SK-N-SH (cell line): ENCODE data around the gene GALNTL6. TPM values are rescaled to one million over a fixed set of nuclear protein-coding genes. Genes with fewer than 3 reads are reported as not detected.

Experiments
- CTCF ChIA-PET: fragments of 300-600, 350-600 bp; formaldehyde crosslinking; extraction: SDS; loops from one replicate; lab custom pipeline; 2021; lab: Yijun Ruan, JAX
- POLR2A ChIA-PET: fragments of 350-600 bp; sonication (Branson Sonifier 250); formaldehyde crosslinking; extraction: SDS; loops from one replicate; lab custom pipeline; 2020; ENCODE audit warnings: antibody characterized with exemption, inconsistent platforms; lab: Yijun Ruan, JAX
- DNase-seq: peaks from one replicate; pipeline ENCODE4 v3.0.0; 2012
- H2AFZ ChIP-seq: fragments of 200-600 bp; sonication (generic); 2 replicates; pipeline ENCODE4 v1.8.1; 2016; ENCODE audit warnings: antibody characterized with exemption, mild to moderate bottlenecking, low read depth
- H3F3A ChIP-seq: fragments of 200-600 bp; sonication (generic); replicated peaks from 2 replicates; pipeline ENCODE3; 2016; ENCODE audit warnings: antibody characterized with exemption, mild to moderate bottlenecking; ENCODE audit not compliant: insufficient read depth
- H3K27ac ChIP-seq, 2 experiments: fragments of 200-500 bp in 1 of 2; fragments of 200-600 bp in 1 of 2; sonication (Bioruptor generic) in 1 of 2; sonication (generic), shearing (Covaris generic) in 1 of 2; 2 replicates each; pipeline versions ENCODE4 v1.5.1 to v1.6.1; 2014 to 2016; ENCODE audit warnings: low read depth in 2 of 2, inconsistent platforms in 1 of 2, low read length in 1 of 2, mild to moderate bottlenecking in 1 of 2, mixed read lengths in 1 of 2
- H3K27me3 ChIP-seq: fragments of 200-600 bp; sonication (generic), shearing (Covaris generic); 2 replicates; pipeline ENCODE4 v1.6.1; 2016; ENCODE audit warnings: mixed run types; ENCODE audit not compliant: insufficient read depth
- H3K36me3 ChIP-seq, 2 experiments: fragments of 200-500 bp in 1 of 2; fragments of 200-600 bp in 1 of 2; sonication (Bioruptor generic) in 1 of 2; sonication (generic) in 1 of 2; replicated peaks in 1 of 2; 2 replicates each; pipeline versions ENCODE3 to v1.5.1; 2014 to 2016; ENCODE audit warnings: low read length in 1 of 2, mild to moderate bottlenecking in 1 of 2; ENCODE audit not compliant: insufficient read depth in 2 of 2, control insufficient read depth in 1 of 2
- H3K4me1 ChIP-seq, 2 experiments: fragments of 200-500 bp in 1 of 2; fragments of 200-600 bp in 1 of 2; sonication (Bioruptor generic) in 1 of 2; sonication (generic), shearing (Covaris generic) in 1 of 2; 2 replicates each; pipeline versions ENCODE4 v1.5.1 to v1.6.1; 2014 to 2016; ENCODE audit warnings: low read depth in 1 of 2, low read length in 1 of 2, mixed run types in 1 of 2; ENCODE audit not compliant: insufficient read depth in 2 of 2, control insufficient read depth in 1 of 2
- H3K4me2 ChIP-seq: fragments of 200-600 bp; sonication (generic), shearing (Covaris generic); 2 replicates; pipeline ENCODE4 v1.6.1; 2017; ENCODE audit warnings: mixed run types
- H3K4me3 ChIP-seq, 2 experiments: fragments of 200-500 bp in 1 of 2; fragments of 200-600 bp in 1 of 2; sonication (Bioruptor generic) in 1 of 2; sonication (generic), shearing (Covaris generic) in 1 of 2; 2 replicates each; pipeline versions ENCODE4 v1.5.1 to v1.8.1; 2014 to 2016; ENCODE audit warnings: low read depth in 2 of 2, inconsistent platforms in 1 of 2, low read length in 1 of 2, mild to moderate bottlenecking in 1 of 2, mixed read lengths in 1 of 2, moderate library complexity in 1 of 2
- H3K79me2 ChIP-seq: fragments of 200-600 bp; sonication (generic); 2 replicates; pipeline ENCODE4 v1.8.1; 2017; ENCODE audit warnings: mild to moderate bottlenecking; ENCODE audit not compliant: insufficient read depth
- H3K9ac ChIP-seq: fragments of 200-600 bp; sonication (generic); 2 replicates; pipeline ENCODE4 v1.6.1; 2017; ENCODE audit warnings: mixed run types
- H3K9me2 ChIP-seq: fragments of 200-600 bp; sonication (generic); 2 replicates; pipeline ENCODE4 v1.6.1; 2017; ENCODE audit warnings: mixed run types
- H3K9me3 ChIP-seq: fragments of 200-600 bp; sonication (generic); 2 replicates; pipeline ENCODE4 v1.6.1; 2017; ENCODE audit warnings: mixed run types, mild to moderate bottlenecking, moderate library complexity
- H4K20me1 ChIP-seq: fragments of 200-600 bp; sonication (generic); 2 replicates; pipeline ENCODE4 v1.6.1; 2017; ENCODE audit warnings: mild to moderate bottlenecking, mixed run types; ENCODE audit not compliant: insufficient read depth
- CHD2 ChIP-seq: fragments of 150-350 bp; IDR thresholded peaks from 2 replicates; pipeline ENCODE4 v1.6.1; 2018; ENCODE audit warnings: low read length; ENCODE audit not compliant: partially characterized antibody
- EP300 ChIP-seq, 2 experiments: IDR thresholded peaks; 2 replicates each; pipeline versions ENCODE4 v1.4.0 to v1.6.1; 2012; ENCODE audit warnings: borderline replicate concordance in 1 of 2, low read depth in 1 of 2, low read length in 1 of 2
- FOSL2 ChIP-seq: IDR thresholded peaks from 2 replicates; pipeline ENCODE4 v1.4.0; 2012; ENCODE audit warnings: low read depth, mild to moderate bottlenecking, moderate library complexity, borderline replicate concordance
- JUND ChIP-seq: IDR thresholded peaks from 2 replicates; pipeline ENCODE4 v1.4.0; 2012
- MAX ChIP-seq: IDR thresholded peaks from 2 replicates; pipeline ENCODE4 v1.4.0; 2012; ENCODE audit warnings: low read depth
- MEF2A ChIP-seq: IDR thresholded peaks from 2 replicates; pipeline ENCODE4 v1.4.0; 2012; ENCODE audit warnings: low read depth, borderline replicate concordance
- MXI1 ChIP-seq: IDR thresholded peaks from 2 replicates; pipeline ENCODE4 v1.6.1; 2012; ENCODE audit warnings: mild to moderate bottlenecking, low read depth, low read length, improper control_type of control experiment
- NFIC ChIP-seq: IDR thresholded peaks from 2 replicates; pipeline ENCODE4 v1.4.0; 2012; ENCODE audit warnings: borderline replicate concordance
- NRF1 ChIP-seq: IDR thresholded peaks from 2 replicates; pipeline ENCODE4 v1.6.1; 2012; ENCODE audit warnings: low read depth, mild to moderate bottlenecking, low read length
- RAD21 ChIP-seq: IDR thresholded peaks from 2 replicates; pipeline ENCODE4 v1.6.1; 2012; ENCODE audit warnings: mild to moderate bottlenecking, low read length
- RCOR1 ChIP-seq: fragments of 150-350 bp; IDR thresholded peaks from 2 replicates; pipeline ENCODE4 v1.6.1; 2017; ENCODE audit warnings: antibody characterized with exemption, low read length
- SIN3A ChIP-seq: IDR thresholded peaks from 2 replicates; pipeline ENCODE4 v1.6.1; 2012; ENCODE audit warnings: low read depth, mild to moderate bottlenecking, low read length, moderate library complexity, borderline replicate concordance
- SMC3 ChIP-seq: IDR thresholded peaks from 2 replicates; pipeline ENCODE4 v1.6.1; 2012; ENCODE audit warnings: low read depth, low read length, improper control_type of control experiment
- TEAD4 ChIP-seq: IDR thresholded peaks from 2 replicates; pipeline ENCODE4 v1.4.0; 2012; ENCODE audit warnings: mild to moderate bottlenecking, borderline replicate concordance; ENCODE audit not compliant: insufficient read depth
- USF1 ChIP-seq: IDR thresholded peaks from 2 replicates; pipeline ENCODE4 v1.4.0; 2012; ENCODE audit warnings: low read depth, borderline replicate concordance
- USF2 ChIP-seq: fragments of 150-350 bp; IDR thresholded peaks from 2 replicates; pipeline ENCODE4 v1.6.1; 2017; ENCODE audit warnings: antibody characterized with exemption, low read length, low read depth, borderline replicate concordance
- WGBS: methylation state at CpG from one replicate; pipeline ENCODE4 v1.1.6; 2017; ENCODE audit warnings: low lambda C conversion rate; 5-methylcytosine and 5-hydroxymethylcytosine counted together
- polyA plus RNA-seq, 3 experiments: library from polyadenylated mRNA; depleted of rRNA; stranded (reverse); fragments of >200 nt; gene quantifications; 2 replicates each; pipeline ENCODE4 v1.2.3, GENCODE V29; 2012
- TF ChIP-seq, protein P1 (sequence below): IDR thresholded peaks from 2 replicates; pipeline ENCODE4; 2012

Gene GALNTL6
- polyA plus RNA-seq, 1 of the 3 experiments (the other 2 are of a cell fraction): 0.07 TPM

- H3F3A ChIP-seq: no peaks in the 10 kb centered on the region
- WGBS: 40% methylated on average over 2 of the region's 2 CpGs
- H3K9ac ChIP-seq: no peak overlapping the region
- no peaks in the 10 kb centered on the region for H3K9me3 ChIP-seq
- H3K4me2 ChIP-seq: no peak overlapping the region
- peaks cover 4% of the 10 kb centered on the region; the same call in 1 of the 2 replicates for H3K27me3 ChIP-seq
- no peak overlapping the region for H3K27ac ChIP-seq
- H4K20me1 ChIP-seq: no peaks in the 10 kb centered on the region
- TF ChIP-seq USF1 (no peak), RCOR1 (no peak), JUND (no peak), CHD2 (no peak), NFIC (no peak), TEAD4 (no peak), MAX (no peak), MEF2A (no peak)
- TF ChIP-seq, protein P1, sequence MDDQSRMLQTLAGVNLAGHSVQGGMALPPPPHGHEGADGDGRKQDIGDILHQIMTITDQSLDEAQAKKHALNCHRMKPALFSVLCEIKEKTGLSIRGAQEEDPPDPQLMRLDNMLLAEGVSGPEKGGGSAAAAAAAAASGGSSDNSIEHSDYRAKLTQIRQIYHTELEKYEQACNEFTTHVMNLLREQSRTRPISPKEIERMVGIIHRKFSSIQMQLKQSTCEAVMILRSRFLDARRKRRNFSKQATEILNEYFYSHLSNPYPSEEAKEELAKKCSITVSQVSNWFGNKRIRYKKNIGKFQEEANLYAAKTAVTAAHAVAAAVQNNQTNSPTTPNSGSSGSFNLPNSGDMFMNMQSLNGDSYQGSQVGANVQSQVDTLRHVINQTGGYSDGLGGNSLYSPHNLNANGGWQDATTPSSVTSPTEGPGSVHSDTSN: no peak
- DNase-seq: no peak
- H3K4me1 ChIP-seq: no peaks in the 10 kb centered on the region
- H3K9me2 ChIP-seq: no peaks in the 10 kb centered on the region
- no peak overlapping the region for H3K4me3 ChIP-seq
- ChIA-PET POLR2A (no interaction called here), CTCF (no interaction called here)
- H3K79me2 ChIP-seq: no peaks in the 10 kb centered on the region
- no peaks in the 10 kb centered on the region for H3K36me3 ChIP-seq
- no peak overlapping the region for H2AFZ ChIP-seq
These were observed 1051.9 kb downstream of the GALNTL6 start for GRCh38 chr4:172865103-172865502.

GRCh38 chr4:172865531-172866127, 1052.4 kb downstream of the GALNTL6 start:
- H3F3A ChIP-seq: no peaks in the 10 kb centered on the region
- ChIA-PET POLR2A (no interaction called here), CTCF (no interaction called here)
- H3K4me1 ChIP-seq: no peaks in the 10 kb centered on the region
- no peak overlapping the region for H3K4me3 ChIP-seq
- no peak overlapping the region for H2AFZ ChIP-seq
- TF ChIP-seq SMC3 (no peak), NFIC (no peak), MXI1 (no peak), RAD21 (no peak), EP300 (IDR thresholded peaks at IDR 0.05; ENCODE audit: borderline replicate concordance in 1 of 2, low read depth in 1 of 2, low read length in 1 of 2) (no peak), USF2 (no peak), JUND (no peak), FOSL2 (no peak), USF1 (no peak), SIN3A (no peak), NRF1 (no peak)
- H3K27ac ChIP-seq: no peak overlapping the region
- no peak overlapping the region for H3K4me2 ChIP-seq
- H3K36me3 ChIP-seq: no peaks in the 10 kb centered on the region
- H4K20me1 ChIP-seq: no peaks in the 10 kb centered on the region
- no peaks in the 10 kb centered on the region for H3K9me2 ChIP-seq
- H3K79me2 ChIP-seq: no peaks in the 10 kb centered on the region
- peaks cover 4% of the 10 kb centered on the region; the same call in 1 of the 2 replicates for H3K27me3 ChIP-seq
- no peak for DNase-seq
- H3K9ac ChIP-seq: no peak overlapping the region
- 21% methylated on average over 4 of the region's 4 CpGs for WGBS
- no peaks in the 10 kb centered on the region for H3K9me3 ChIP-seq
